Epithelial cell of esophagus (primary cell): ENCODE data around the gene GRB7.

ENCODE experiments used
- DNase-seq: peaks from one replicate; pipeline ENCODE4 v3.0.0; 2010; ENCODE audit warnings: low read depth
- H3K4me3 ChIP-seq: 2 replicates; pipeline ENCODE4 v1.5.1; 2011; ENCODE audit warnings: mild to moderate bottlenecking, low read length, control low read depth
- CTCF ChIP-seq: IDR thresholded peaks from 2 replicates; pipeline ENCODE4 v1.5.1; 2011; ENCODE audit warnings: low read depth, mild to moderate bottlenecking, low read length, control low read depth, inconsistent platforms; ENCODE audit not compliant: insufficient read depth; ENCODE audit errors: missing control alignments

GRB7 gene

GRCh38 chr17:39750131-39751015 is 12.6 kb downstream of the GRB7 start:
- no peak overlapping the region for H3K4me3 ChIP-seq
- no peak for TF ChIP-seq CTCF
- peak; percentile 49 for DNase-seq

GRCh38 chr17:39751016-39751543 is 13.3 kb downstream of the GRB7 start:
- no peak overlapping the region for H3K4me3 ChIP-seq
- TF ChIP-seq CTCF = no peak
- DNase-seq = no peak

GRCh38 chr17:39751637-39752036 is 13.9 kb downstream of the GRB7 start:
- TF ChIP-seq CTCF = no peak
- DNase-seq = no peak
- H3K4me3 ChIP-seq = no peak overlapping the region

GRCh38 chr17:39752241-39752881 is 14.6 kb downstream of the GRB7 start:
- no peak for DNase-seq
- TF ChIP-seq CTCF = no peak
- H3K4me3 ChIP-seq = no peak overlapping the region

- no peak for TF ChIP-seq CTCF
- peak; percentile 13 for DNase-seq
- H3K4me3 ChIP-seq = peak overlapping the region; percentile 60
Measured at GRCh38 chr17:39753514-39754160, 15.9 kb downstream of the GRB7 start.

GRCh38 chr17:39754161-39754957 is 16.6 kb downstream of the GRB7 start:
- H3K4me3 ChIP-seq = peak overlapping the region; percentile 60
- peak; percentile 65 for DNase-seq
- TF ChIP-seq CTCF = peak; percentile 56
